Uterus (tissue), 2 donors: ENCODE measurements around the gene RRP1.

Source experiments
- CTCF ChIP-seq, 4 experiments: fragments of 200-600 bp in 2 of 4; fragments of 450-650 bp in 2 of 4; sonication (generic) in 2 of 4; IDR thresholded peaks; one replicate each; pipeline ENCODE4 v1.5.1; 2016 to 2019; ENCODE audit warnings: antibody characterized with exemption in 4 of 4, mild to moderate bottlenecking in 2 of 4, moderate library complexity in 1 of 4
- POLR2A ChIP-seq, 2 donors: fragments of 450-650 bp; IDR thresholded peaks; one replicate each; pipeline ENCODE4 v1.6.1; 2016; ENCODE audit warnings: antibody characterized with exemption in 2 of 2, mild to moderate bottlenecking in 1 of 2, moderate library complexity in 1 of 2

- TF ChIP-seq CTCF (IDR thresholded peaks at IDR 0.05): no peak
- TF ChIP-seq POLR2A (IDR thresholded peaks at IDR 0.05): no peak
These were observed 44.9 kb downstream of the RRP1 start for GRCh38 chr21:43834146-43834905.
